Measurements from ENCODE around the gene KCNK6.

DNA sequence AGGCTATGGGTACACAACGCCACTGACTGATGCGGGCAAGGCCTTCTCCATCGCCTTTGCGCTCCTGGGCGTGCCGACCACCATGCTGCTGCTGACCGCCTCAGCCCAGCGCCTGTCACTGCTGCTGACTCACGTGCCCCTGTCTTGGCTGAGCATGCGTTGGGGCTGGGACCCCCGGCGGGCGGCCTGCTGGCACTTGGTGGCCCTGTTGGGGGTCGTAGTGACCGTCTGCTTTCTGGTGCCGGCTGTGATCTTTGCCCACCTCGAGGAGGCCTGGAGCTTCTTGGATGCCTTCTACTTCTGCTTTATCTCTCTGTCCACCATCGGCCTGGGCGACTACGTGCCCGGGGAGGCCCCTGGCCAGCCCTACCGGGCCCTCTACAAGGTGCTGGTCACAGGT lies 6.9 kb downstream of the KCNK6 start:
- TF ChIP-seq POLR2AphosphoS5 (IDR thresholded peaks at IDR 0.05; ENCODE audit: borderline replicate concordance, low read depth, low read length) (no peak), EZH2 (IDR thresholded peaks at IDR 0.05) (no peak), FOXP2 (optimal IDR thresholded peaks at IDR 0.05; ENCODE audit: control extremely low read depth, extremely low read length, insufficient read depth) (no peak)
